Measurements from ENCODE around the gene EXOC3L2. TPM values are rescaled to one million over a fixed set of nuclear protein-coding genes. Genes with fewer than 3 reads are reported as not detected.
"Not testable (repeated sequence)": the region's sequence is repeated elsewhere in the genome, so short reads cannot be mapped to it uniquely, and the experiment has no call there.

Gene EXOC3L2
- polyA plus RNA-seq, 1 of the 3 experiments (the other 2 are of a cell fraction): 0.02 TPM

DNA sequence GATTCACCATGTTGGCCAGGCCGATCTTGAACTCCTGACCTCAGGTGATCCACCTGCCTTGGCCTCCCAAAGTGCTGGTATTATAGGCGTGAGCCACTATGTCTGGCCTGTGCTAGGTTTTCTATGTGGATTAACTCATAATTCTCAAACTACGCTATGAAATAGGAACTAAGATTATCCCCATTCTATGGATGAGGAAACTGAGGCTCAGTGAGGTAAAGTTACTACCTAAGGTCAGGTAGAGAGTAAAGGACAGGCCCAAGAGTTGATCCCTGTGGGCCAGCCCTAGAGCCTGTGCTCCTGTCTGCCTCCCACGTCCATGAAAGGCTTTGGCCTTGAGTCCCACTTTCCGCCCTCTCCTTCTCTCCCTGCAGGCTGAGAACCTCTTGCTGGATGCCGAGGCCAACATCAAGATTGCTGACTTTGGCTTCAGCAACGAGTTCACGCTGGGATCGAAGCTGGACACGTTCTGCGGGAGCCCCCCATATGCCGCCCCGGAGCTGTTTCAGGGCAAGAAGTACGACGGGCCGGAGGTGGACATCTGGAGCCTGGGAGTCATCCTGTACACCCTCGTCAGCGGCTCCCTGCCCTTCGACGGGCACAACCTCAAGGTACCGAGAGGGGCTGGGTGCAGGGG lies 26.0 kb upstream of the EXOC3L2 start:
- POLR2A ChIA-PET: no interaction called here
- WGBS (ENCODE audit: low lambda C conversion rate): 93% methylated on average over 20 of the region's 21 CpGs
- CTCF ChIA-PET: no interaction called here

DNA sequence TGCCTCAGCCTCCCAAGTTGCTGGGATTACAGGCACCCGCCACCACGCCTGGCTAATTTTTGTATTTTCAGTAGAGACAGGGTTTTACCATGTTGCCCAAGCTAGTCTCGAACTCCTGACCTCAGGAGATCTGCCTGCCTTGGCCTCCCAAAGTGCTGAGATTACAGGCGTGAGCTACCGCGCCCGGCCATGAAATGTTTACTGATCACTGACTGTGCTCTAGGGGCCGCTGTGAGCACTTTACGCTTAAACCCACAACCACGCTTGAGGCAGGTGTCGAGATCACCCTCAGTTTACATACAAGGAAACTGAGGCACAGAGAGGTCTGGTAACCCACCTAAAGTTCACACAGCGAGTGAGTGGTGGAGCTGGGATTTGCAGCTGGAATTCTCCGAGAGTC lies 24.7 kb upstream of the EXOC3L2 start:
- H3K27ac ChIP-seq (ENCODE audit: low read depth in 2 of 2, low read length in 1 of 2); H3K4me1 ChIP-seq (ENCODE audit: control insufficient read depth in 1 of 2, insufficient read depth in 2 of 2, low read depth in 1 of 2, low read length in 1 of 2); H3K9me2 ChIP-seq; POLR2A ChIA-PET; DNase-seq; H3K9me3 ChIP-seq; H3K9ac ChIP-seq; H4K20me1 ChIP-seq (ENCODE audit: insufficient read depth); H3K4me2 ChIP-seq; H3K27me3 ChIP-seq (ENCODE audit: insufficient read depth); H3F3A ChIP-seq (replicated peaks; ENCODE audit: insufficient read depth); H3K4me3 ChIP-seq (ENCODE audit: low read depth in 2 of 2, low read length in 1 of 2); H3K79me2 ChIP-seq (ENCODE audit: insufficient read depth); H2AFZ ChIP-seq (ENCODE audit: low read depth): not testable (repeated sequence)
- 93% methylated on average over 13 of the region's 13 CpGs for WGBS (ENCODE audit: low lambda C conversion rate)
- CTCF ChIA-PET: interaction anchor here (0.9 to 1.6 kb wide), 2 partner anchors 17 to 170 kb away, joined by 3 to 4 read pairs; no protein-coding TSS in a partner anchor
- peaks cover 13 to 17% of the 10 kb centered on the region in 2 experiments for H3K36me3 ChIP-seq (replicated peaks in 1 of 2; ENCODE audit: control insufficient read depth in 1 of 2, insufficient read depth in 2 of 2, low read length in 1 of 2)

More for the DNA sequence above, 26.0 kb upstream of the EXOC3L2 start:
- TF ChIP-seq YY1 (IDR thresholded peaks at IDR 0.05; ENCODE audit: low read depth) (no peak), RCOR1 (IDR thresholded peaks at IDR 0.05; ENCODE audit: low read length) (no peak), NFIC (IDR thresholded peaks at IDR 0.05; ENCODE audit: borderline replicate concordance) (no peak), EZH2phosphoT487 (IDR thresholded peaks at IDR 0.05; ENCODE audit: borderline replicate concordance, low read depth) (no peak), FOXM1 (IDR thresholded peaks at IDR 0.05; ENCODE audit: low read depth) (no peak), RFX5 (IDR thresholded peaks at IDR 0.05; ENCODE audit: low read length) (no peak), CHD2 (IDR thresholded peaks at IDR 0.05; ENCODE audit: low read length, partially characterized antibody) (no peak), TCF12 (IDR thresholded peaks at IDR 0.05) (no peak), GATA2 (CRISPR knock-in tag; IDR thresholded peaks at IDR 0.05) (no peak), SMC3 (IDR thresholded peaks at IDR 0.05; ENCODE audit: low read depth, low read length) (no peak), FOSL2 (IDR thresholded peaks at IDR 0.05; ENCODE audit: borderline replicate concordance, low read depth) (no peak)
- TF ChIP-seq, protein P1, sequence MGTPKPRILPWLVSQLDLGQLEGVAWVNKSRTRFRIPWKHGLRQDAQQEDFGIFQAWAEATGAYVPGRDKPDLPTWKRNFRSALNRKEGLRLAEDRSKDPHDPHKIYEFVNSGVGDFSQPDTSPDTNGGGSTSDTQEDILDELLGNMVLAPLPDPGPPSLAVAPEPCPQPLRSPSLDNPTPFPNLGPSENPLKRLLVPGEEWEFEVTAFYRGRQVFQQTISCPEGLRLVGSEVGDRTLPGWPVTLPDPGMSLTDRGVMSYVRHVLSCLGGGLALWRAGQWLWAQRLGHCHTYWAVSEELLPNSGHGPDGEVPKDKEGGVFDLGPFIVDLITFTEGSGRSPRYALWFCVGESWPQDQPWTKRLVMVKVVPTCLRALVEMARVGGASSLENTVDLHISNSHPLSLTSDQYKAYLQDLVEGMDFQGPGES (IDR thresholded peaks at IDR 0.05; ENCODE audit: low read depth, low read length): no peak
- TF ChIP-seq, protein P2, sequence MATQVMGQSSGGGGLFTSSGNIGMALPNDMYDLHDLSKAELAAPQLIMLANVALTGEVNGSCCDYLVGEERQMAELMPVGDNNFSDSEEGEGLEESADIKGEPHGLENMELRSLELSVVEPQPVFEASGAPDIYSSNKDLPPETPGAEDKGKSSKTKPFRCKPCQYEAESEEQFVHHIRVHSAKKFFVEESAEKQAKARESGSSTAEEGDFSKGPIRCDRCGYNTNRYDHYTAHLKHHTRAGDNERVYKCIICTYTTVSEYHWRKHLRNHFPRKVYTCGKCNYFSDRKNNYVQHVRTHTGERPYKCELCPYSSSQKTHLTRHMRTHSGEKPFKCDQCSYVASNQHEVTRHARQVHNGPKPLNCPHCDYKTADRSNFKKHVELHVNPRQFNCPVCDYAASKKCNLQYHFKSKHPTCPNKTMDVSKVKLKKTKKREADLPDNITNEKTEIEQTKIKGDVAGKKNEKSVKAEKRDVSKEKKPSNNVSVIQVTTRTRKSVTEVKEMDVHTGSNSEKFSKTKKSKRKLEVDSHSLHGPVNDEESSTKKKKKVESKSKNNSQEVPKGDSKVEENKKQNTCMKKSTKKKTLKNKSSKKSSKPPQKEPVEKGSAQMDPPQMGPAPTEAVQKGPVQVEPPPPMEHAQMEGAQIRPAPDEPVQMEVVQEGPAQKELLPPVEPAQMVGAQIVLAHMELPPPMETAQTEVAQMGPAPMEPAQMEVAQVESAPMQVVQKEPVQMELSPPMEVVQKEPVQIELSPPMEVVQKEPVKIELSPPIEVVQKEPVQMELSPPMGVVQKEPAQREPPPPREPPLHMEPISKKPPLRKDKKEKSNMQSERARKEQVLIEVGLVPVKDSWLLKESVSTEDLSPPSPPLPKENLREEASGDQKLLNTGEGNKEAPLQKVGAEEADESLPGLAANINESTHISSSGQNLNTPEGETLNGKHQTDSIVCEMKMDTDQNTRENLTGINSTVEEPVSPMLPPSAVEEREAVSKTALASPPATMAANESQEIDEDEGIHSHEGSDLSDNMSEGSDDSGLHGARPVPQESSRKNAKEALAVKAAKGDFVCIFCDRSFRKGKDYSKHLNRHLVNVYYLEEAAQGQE (IDR thresholded peaks at IDR 0.05; ENCODE audit: low read depth, low read length): no peak
- TF ChIP-seq, protein P3, sequence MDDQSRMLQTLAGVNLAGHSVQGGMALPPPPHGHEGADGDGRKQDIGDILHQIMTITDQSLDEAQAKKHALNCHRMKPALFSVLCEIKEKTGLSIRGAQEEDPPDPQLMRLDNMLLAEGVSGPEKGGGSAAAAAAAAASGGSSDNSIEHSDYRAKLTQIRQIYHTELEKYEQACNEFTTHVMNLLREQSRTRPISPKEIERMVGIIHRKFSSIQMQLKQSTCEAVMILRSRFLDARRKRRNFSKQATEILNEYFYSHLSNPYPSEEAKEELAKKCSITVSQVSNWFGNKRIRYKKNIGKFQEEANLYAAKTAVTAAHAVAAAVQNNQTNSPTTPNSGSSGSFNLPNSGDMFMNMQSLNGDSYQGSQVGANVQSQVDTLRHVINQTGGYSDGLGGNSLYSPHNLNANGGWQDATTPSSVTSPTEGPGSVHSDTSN (IDR thresholded peaks at IDR 0.05): no peak
- no peaks in the 10 kb centered on the region for H4K20me1 ChIP-seq (ENCODE audit: insufficient read depth)
- H3K36me3 ChIP-seq (replicated peaks in 1 of 2; ENCODE audit: control insufficient read depth in 1 of 2, insufficient read depth in 2 of 2, low read length in 1 of 2): peaks cover 13 to 19% of the 10 kb centered on the region in 2 experiments
- no peak overlapping the region for H3K9ac ChIP-seq
- H3K4me3 ChIP-seq (ENCODE audit: low read depth in 2 of 2, low read length in 1 of 2): no peak overlapping the region
- no peak overlapping the region for H2AFZ ChIP-seq (ENCODE audit: low read depth)
- no peak overlapping the region for H3K27ac ChIP-seq (ENCODE audit: low read depth in 2 of 2, low read length in 1 of 2)
- H3K79me2 ChIP-seq (ENCODE audit: insufficient read depth): no peaks in the 10 kb centered on the region
- H3K4me1 ChIP-seq (ENCODE audit: control insufficient read depth in 1 of 2, insufficient read depth in 2 of 2, low read depth in 1 of 2, low read length in 1 of 2): peaks cover 0 to 14% of the 10 kb centered on the region in 2 experiments; a peak in 2 of 4 replicates
- H3K9me3 ChIP-seq: no peaks in the 10 kb centered on the region
- no peak for DNase-seq
- H3K4me2 ChIP-seq: no peak overlapping the region
- H3K27me3 ChIP-seq (ENCODE audit: insufficient read depth): no peaks in the 10 kb centered on the region
- no peaks in the 10 kb centered on the region for H3F3A ChIP-seq (replicated peaks; ENCODE audit: insufficient read depth)
- H3K9me2 ChIP-seq: no peaks in the 10 kb centered on the region
